Fibroblast of peridontal ligament (primary cell): ENCODE data around the gene FBXO3.

Experiments
- DNase-seq: peaks from one replicate; pipeline ENCODE4 v3.0.0-alpha.2; 2010; ENCODE audit errors: extremely low read depth

The FBXO3 gene

DNA sequence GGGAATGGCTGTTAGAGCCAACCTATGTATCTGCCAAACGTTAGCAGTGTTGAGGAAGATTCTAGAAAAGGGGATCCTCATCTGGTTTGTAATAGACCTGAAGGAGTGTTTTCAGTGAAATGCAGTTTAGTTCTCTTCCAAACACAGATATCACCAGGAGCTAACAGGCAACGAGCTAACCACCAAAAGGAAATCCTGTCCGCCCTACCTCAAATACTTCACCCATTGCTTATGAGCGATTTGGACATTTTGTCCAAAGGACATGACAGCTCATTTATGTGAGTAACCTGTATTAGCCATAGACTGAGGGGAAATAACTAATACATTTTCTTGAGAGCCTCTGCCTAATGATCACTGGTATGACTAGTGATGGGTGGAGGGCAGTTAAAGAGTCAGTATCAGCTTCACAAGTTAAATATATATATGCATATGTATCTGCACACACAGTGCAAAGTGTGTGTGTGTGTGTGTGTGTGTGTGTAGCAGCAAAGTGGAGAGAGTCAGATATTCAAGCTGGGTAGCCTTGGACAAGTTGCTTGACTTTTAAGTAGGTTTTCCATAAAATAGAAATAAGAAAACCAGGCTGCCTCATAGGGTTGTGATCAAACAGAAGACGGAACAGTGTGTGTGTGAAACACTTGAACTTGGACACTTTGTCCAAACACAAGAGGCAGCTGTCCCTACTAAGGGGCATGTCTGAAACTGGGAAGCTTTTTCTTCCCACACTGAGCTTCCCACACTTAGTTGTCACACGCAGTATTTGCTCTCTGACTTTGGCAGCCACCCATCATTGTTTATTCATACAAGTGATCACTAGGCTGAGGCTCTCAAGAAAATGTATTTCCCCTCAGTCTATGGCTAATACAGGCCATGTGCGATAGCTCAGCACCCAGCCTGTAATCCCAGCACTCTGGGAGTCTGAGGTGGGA lies 72.8 kb downstream of the FBXO3 start:
- peak; percentile 69 for DNase-seq

DNA sequence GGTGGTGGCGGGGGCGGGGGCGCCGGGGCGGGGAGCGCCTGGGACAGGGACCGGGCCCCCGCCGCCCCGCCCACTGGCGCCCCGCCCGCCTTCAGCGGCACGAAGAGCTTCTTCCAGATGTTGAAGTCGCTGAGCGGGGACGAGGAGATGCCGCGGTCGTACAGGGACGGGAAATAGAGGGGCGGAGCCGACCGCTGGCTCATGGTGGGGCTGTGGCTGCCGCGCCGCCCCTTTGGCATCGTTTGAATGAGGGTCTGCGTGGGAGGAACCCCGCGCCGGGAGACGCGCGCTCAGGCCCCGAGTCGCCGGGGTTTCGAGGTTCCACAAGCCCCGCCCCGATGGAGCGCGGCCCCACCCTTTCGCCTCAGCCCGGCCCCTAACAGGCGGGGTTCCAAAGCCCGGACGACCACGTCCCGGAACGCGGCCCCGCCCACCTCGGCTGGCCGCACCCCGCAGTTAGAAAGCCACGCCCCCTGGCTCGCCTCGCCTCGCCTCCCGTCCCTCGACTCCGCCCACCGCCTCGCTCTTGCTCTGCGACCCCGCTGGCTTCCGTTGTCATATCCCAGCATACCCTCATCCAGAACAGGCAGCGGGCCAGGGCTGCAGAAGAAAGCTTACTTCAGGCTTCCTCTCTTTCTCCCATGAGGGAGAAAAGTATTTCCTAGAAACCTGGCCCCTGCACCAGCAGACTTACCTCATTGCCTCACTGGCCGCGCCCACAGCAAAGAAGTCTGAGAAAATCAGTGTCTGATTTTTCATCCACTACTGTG lies 73.6 kb downstream of the FBXO3 start, which contains the start of gene C11orf91:
Gene C11orf91, minus strand, starts transcription at position 325 of the 770 bp plus-strand sequence. Its CDS starts 86 bp downstream, at position 239.
- DNase-seq, result peak; percentile 90

DNA sequence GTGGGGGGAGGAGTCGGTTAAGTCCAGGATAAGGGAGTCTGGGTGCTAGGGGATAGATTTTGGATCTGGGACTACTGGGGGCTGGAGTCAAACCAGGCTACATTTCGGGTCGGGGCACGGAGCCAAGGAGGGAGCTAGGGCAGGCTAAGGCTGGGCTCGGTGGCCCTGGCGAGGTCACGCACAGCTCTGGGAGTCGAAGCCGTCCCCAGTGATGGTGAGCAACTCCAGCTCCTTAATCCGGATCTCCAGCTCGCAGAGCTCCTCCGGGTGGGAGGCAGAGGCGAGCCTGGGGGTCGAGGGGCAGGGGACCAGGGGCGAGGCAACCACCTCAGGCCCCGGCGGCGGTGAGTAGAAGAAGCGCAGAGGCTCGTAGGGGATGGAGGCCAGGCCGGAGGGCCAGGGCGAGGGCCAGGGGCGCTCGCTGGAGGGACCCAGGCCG lies 74.2 kb downstream of the FBXO3 start:
- DNase-seq, result no peak

DNA sequence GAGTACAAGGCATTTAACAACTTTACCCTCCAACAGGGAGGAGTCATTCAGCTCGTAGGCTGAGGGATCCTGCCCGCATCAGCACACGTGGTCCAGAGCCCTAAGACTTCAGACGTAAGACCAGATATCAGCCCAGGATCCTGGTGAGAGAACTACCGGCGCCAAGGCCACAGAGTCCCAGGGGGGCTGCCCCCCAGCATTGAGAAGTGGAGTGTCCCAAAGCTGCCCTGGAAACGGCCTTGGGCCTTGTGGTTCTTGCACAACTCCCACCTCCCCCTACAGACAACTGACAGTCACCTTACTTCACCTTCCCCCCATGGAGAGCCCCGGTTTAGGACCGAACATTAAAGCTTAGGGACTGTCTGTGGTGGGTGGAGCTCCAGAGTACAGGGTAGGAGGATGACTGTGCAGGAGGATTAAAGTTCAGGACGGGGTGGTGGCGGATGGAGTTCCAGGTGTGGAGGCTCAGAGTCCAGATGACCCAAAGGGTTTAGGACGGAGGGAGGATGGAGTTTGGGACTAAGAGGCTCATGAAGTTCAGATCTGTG lies 74.7 kb downstream of the FBXO3 start:
- no peak for DNase-seq

DNA sequence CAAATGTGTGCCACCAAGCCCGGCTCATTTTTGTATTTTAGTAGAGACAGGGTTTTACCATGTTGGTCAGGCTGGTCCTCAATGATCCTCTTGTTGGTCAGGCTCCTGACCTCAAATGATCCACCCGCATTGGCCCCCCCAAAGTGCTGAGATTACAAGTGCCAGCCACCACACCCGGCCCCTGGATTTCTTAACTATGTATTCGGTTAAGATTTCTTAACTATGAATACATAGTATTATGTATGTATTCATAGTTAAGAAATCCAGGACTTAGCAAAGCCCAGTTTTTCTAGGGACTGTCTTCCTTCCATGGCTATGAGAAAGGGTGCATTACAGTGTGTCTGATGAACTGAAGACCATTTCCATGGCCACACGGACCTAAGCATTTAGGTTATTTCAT lies 75.4 kb downstream of the FBXO3 start:
- DNase-seq, result no peak

DNA sequence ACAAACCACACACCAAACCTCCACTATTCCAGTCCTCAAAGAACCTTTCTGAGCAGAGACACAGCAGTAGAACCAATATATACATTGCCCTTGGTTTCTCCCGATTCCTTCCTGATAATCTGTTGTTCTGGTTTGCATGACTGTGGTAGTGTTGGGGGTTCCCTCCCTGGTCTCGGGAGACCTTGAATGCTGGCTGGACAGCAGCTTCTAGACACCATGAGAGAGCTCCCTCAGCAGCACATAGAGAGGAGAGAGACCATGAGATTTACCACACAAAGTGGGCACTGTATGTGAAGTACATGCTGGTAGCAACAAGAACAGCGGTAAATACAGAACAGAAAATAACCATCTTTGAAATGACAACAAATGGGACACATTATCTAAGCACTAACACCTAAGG lies 76.3 kb downstream of the FBXO3 start:
- DNase-seq, result no peak

DNA sequence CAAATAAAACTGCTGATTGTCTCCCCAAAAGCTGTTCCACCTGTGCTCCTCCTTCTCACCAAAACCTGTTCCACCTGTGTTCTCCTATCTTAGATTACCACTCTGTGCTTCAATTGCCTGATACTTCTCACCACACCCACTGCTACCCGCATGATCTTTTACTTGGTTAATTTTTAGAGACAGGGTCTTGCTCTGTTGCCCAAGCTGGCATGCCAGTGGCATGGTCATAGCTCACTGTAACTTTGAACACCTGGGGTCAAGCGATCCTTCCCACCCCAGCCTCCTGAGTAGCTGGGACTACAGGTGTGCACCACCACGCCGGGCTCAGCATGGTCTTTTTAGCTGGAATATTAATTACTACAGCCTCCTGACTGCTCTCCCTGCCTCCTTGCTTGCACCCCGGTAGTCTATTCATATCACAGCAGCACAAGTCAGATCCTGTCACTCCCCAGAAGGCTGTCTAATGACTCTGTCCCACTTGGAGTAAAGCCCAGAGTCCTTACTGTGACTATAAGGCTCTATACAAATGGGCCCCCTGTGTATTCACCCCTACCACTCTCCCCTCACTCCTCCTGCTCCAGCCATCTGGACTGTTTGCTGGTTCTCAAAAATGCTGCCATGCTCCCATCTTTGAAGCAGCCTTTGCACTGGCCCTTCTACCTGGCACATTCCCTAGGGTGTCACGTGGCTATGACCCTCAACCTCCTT lies 77.2 kb downstream of the FBXO3 start:
- no peak for DNase-seq

DNA sequence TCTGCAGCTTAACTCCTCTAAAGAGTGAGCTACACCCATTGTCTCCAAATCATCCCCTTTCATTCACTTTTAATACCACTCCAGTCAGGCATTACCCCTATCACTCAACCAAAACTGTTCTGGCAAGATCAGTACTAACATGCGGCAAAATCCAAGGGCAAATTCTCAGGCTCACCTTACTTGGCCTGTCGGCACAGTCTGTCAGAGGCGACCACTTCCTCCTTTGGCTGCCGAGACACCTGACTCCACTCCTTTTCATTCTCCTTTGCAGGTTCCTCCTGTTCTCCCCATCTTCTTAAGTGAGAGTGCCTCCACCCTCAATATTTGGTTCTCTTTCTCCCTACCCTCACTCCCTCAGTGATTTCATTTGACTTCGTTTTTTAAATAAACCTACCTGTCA lies 77.9 kb downstream of the FBXO3 start:
- no peak for DNase-seq

DNA sequence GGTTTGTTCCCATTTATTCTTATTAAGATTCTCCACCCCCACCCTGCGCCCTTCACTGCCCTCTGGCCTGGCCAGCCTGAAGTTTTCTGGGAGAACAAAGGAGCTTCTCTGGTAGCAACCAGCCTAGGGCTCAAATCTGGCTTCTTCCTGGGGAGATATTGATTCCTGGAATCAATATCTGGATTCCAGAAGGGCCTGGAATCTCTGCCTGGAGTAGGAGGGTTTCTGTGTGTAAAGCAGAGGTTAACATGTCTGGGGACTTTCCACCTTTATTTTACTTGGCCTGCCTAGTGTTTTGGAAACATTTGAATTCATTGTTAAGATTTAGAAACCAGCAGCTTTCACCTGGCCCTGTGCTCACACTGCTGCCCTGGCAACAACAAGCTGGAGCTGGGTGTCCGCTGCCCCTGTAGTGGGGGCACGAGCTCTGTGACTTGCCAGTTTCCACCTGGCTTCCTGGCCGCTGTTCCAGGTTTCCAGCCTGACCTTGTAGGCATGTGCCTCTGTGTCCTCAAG lies 79.2 kb downstream of the FBXO3 start:
- no peak for DNase-seq

DNA sequence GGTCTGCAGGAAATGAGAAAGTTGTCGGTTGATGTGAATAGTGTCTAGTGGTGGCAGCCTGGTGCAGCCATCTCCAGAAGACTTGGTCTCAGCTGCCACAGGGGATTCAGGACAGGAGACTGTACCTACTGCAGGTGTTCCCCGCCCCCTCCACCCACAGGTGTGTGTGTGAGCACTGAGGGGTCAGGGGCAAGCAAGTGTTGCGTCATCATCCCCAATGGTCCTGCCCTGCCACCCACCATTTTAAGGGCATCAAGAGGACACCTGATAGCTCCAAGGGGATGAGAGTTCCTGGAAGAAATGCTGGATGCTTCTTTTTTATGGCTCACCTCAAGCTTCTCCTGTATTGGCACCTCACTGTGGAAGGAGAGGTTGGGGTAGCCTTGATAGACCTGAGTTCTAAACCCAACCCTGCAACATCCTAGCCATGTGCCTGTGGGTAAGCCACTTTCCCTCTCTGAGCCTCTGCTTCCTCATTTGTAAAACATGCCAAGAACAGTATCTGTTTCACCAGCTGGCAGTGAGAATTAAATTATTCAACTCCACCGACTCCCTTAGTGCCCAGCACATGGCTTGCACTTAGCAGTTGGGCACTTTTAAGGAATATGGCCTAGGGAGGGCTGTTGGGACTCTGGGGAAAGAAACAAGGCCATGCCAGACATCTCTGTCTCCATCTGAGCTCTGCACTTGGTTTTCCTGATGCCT lies 79.8 kb downstream of the FBXO3 start:
- DNase-seq, result peak; percentile 28

DNA sequence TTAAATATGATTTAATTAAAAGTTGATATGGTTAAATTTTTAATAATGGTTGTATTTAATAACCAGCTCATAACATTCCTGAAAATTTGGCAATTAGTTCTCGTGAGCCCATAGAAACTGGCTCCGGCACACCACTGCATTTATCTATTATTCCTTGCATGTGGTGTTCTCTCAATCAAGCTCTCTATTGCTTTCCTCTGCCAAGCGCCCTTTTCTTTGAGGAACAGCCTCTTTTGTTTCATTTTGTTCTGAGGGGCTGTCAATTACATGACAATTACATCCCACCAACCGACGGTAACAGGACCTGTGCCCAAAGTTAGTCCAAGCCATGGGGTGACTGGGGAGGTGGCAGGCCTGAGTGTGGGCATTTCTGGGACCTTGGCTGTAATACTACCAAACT lies 81.8 kb downstream of the FBXO3 start:
- no peak for DNase-seq

DNA sequence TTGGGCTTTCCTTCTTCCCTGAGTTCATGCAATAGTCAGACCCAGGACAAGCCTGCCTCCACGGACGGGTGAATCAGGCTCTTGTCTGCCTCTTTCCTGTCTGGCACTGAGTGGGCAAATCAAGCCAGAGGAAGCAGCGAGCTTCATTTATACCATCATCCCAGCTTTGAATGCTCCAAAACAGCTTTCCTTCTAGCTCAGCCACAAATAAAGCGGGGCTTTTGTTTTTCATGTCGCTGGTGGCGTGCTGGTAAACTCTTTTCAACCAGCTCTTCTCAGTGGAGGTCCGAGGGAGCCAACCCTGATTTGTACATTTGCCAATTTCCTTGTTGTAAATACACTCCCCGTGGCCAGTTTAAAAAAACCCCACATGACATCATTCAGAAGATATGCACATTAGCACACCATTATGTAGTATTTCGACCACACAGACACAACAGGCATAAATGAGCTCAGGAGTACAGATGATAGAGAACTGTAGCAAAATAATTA lies 82.3 kb downstream of the FBXO3 start:
- DNase-seq, result peak; percentile 98

DNA sequence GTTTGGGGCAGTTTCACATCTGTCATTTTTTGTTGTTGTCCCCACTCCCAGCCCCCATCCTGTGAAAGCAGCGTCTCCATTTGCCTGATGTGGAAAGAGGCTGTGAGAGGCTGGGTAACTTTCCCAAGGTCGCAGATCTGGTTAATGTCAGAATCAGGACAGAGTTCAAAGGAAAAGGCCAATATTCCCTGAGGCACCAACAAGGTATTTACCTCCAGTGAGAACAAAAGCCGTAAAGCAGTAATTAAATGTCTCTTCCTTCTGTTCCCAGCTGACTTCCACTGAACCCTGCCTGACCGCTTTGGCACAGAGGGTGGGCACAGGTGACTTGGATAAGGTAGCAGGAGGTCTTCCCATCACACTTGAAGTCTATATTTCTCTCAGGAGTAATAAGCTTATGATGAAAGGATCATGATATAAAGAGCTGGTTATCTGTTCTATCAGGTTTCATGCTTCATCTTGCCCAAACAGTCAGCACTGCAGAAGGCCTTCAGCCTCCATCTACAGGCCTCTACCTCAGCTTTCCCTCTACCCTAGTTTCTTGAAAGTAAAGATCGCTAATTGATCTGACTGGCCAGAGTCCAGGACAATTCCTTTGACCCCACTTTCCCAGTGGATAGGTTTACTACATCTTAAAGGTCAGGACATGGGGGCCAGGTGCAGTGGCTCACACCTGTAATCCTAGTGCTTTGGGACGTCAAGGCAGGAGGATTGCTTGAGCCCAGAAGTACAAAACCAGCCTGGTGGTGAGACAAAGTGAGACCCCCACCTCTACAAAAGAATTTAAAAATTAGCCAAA lies 83.1 kb downstream of the FBXO3 start:
- DNase-seq, result no peak
